HG02623 (cell line): Measurements from ENCODE around the gene SPRN.
"Not testable (repeated sequence)": the region's sequence is repeated elsewhere in the genome, so short reads cannot be mapped to it uniquely, and the experiment has no call there.

Experiments
- ATAC-seq: cut with Tn5 transposase; IDR thresholded peaks from one replicate; pipeline ENCODE4 v1.9.1; 2021; ENCODE audit warnings: moderate library complexity; ENCODE audit not compliant: unreplicated experiment

The SPRN gene

GRCh38 chr10:133440633-133441285, 16.3 kb upstream of the SPRN start:
- ATAC-seq: no peak

DNA sequence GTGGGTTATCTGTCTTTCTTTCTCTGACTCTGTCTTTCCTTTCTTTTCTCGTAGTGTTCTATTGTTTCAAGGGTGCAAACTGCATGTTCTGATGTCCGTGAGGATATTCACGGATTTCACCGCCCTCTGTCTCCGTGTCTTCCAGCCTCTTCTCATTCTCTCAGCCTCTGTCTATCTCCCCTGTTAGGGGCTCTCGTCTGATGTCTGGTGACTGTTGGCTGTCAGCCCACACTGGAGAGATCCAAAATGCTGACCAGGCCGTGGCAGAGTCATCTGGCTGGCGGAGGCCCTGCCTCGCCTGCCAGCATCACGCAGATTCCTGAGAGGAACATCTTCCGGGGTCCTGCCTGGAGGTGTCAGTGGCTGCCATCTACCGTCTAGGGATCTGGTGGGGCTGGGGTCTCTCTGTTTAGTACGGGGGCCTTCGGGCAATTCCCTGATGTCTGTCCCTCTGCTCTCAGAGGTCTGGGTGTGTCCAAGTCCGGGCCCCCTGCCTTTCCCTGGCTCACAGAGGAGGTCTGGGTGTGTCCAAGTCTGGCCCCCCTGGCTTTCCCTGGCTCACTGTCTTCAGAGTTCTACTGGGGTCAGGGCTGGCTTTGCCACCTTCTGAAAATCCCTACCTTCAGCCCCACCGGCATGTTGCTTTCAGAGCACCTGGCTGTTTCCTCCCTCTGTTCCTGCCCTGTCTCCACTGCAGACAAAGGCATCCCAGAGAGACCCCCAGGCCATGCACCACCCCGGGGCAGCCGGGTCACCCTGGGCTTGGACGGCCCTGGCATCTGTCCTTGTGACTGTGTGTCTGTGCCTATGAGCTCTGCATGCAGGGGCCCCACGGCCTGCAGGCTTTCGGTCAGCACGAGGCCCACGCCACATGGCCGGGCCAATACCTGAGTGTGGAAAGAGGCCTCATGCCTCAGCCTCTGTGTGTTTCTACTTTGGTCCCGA, 15.4 kb upstream of the SPRN start:
- no peak for ATAC-seq

DNA sequence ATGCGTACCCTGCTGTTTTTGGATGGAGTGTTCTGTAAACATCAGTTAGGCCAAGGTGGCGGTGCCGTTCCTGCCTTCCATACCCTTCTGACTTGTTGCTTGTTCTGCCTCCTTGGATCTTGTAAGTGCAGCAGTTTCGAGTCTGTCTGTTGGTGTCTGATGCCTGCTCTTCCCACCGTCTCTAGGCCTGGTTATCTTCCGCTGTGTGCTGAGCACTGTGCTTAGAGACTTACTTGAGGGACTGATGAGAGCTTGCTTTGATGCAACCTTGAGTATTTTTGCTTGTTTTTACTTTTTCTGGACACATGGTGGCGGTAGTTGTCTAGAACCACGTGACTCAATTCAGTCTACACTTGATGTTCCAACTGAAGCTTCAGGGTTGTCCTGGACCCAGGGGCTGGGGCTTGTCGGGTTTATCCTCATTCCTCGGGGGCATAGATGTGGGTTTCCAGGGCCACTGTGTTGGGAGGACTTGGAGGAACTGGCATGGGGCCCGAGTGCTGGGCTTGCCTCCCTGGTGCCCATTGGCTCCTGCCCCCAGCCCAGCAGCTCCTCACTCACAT, 14.4 kb upstream of the SPRN start:
- ATAC-seq: no peak

- not testable (repeated sequence) for ATAC-seq
Observed at GRCh38 chr10:133432789-133433188, 8.4 kb upstream of the SPRN start.

GRCh38 chr10:133431888-133432613, 7.6 kb upstream of the SPRN start:
- ATAC-seq: not testable (repeated sequence)

GRCh38 chr10:133429571-133429970, 5.1 kb upstream of the SPRN start:
- not testable (repeated sequence) for ATAC-seq

DNA sequence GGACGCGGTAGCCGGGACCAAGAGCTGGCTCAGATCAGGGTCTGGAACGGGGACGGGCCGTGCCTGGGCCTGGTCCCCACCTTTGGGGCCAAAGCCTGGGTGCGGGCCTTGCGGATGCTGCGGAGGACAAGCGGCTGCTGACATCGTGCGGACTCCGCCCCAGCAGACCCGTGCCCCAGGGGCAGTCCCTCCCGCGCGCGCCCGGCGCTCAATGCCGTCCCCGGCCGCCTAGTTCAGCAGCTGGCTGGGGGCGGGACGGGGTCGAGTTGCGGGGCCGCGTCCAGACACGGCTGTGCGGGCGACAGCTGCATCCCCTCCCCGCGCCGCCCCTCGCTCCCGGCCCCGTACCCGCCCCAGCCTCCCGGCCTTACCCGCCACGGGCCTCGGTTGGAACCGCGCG, 323 bp downstream of the SPRN start:
- ATAC-seq: not testable (repeated sequence)

DNA sequence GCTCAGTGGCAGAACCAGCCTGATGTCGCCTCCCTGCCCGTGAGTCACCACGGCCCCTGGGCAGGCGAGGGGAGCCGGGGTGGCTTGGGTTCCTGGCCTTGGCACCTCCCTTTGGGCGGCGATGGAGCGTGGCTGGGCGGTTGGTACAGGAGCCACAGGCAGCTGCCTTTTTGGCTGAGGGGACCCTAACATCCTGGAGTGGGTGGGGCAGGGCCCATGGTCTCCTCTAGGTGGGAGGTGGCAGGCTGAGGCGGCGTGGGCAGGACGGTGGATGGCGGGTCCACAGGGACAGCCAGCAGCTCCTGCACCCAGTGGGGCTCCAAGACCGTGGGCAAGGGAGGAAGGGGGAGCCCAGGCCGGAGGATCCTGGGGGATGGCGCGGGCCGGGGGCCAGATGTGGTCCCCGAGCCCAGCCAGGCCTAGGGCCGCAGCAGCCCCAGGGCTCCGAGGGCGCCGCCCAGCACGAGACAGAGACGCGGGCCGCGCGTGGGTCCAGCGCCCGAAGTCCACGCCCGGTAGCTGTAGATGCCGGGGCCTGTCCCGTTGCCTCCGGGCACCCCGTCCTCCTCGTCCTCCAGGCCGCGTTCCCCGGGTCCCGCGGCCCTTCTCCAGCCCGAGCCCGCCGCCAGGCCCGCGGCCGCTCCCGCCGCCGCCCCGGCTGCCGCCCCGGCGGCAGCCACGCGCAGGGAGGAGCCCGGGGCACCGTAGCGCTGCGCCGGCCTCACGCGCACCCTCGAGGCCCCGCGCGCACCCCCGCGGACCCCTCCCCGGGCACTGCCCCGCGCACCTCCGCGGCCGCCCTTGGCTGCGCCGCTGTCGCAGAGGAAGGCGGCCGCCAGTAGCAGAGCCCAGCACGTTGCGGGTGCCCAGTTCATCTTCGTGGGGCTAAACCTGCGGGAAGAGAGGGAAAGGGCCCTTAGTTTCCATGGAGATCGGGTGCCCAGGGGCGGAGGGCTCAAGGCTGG, 1.3 kb downstream of the SPRN start:
- no peak for ATAC-seq

DNA sequence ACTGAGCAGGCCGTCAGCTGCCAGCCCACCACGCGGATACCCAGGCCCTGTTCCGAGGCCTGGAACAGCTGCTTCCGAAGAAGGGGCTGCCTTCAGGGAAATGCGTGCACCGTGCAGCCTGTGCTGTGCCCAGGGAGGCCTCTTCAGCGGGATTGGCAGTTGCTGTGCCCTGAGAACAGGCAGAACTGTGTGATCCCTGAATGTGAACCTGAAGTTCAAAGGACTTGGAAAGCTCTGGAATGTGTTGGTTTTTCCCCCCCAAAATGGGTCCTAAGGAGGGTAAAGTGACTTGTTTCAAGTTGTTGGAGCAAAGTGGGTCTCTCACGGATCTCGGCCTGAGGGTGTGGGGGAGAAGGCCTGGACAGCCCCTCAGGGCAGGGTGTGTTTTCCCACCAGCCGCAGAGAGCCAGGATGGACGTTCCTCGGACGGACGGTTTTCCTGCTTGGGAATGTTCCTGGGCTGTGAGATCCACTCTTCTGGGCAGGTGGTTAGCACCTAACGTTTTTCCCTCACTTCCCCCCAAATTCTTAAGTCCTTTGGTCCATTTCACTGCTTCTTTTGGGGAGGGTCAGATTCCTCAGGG, 2.1 kb downstream of the SPRN start:
- no peak for ATAC-seq

DNA sequence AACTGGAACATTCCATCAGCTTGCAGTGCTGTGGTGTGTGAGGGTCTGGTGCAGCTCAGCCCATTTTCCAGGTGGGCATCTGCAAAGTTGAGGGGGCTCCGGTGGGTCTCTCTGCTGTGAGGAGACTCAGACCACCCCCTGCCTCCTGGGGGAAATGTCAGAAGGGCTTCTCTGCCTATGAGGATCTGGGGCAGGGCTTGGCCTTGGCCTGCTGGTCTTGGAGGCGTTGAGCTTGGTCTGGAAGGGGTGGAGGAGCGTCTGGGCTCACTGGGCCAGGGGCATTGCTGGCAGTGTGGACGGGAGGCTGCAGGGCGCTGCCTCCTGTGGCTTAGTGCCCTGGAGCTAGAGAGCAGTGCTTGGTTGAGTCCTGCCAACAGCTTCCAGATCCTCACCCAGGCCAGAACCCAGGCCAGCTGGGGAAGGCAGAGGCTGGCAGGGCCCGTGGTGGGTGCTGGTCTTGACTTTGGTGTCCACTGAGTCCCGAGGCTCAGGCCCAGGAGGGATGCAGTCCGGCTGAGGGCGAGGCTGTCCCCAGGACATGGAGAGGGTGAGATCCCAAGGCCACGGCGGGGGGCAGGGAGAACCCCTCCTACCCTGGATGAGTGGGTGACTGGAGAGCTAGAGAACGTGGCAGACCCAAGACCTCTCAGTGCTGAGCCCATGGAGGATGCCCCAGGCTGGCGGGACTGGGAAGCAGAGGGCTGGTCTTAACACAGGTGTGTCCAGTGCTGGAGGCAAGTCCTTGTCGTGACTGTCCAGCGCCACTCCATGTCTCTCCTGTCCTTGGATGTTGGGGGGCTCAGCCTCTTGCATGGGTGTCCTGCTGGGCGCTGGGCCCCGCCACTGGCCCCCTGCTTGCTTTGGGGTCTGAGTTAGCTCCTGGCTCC, 2.8 kb downstream of the SPRN start:
- no peak for ATAC-seq

- no peak for ATAC-seq
Observed at GRCh38 chr10:133420579-133420978, 3.8 kb downstream of the SPRN start.

DNA sequence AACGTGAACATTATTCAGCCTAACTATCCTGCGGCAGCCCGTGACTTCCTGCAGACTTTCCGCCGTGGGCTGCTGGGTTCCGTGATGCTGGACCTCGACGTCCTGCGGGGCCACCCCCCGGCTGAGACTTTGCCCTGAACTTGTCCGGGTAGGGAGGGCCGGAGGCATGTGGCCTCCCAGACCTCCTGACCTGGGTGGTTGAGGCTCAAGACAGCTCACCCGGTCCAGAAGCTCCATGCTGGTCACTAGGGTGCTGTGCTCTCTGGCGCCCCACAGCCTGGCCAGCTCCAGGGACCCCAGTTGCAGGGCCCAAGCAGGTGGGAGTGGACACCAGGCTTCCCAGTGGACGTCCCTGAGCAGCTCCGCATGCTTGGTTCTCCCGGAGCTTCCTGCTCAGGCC, 4.4 kb downstream of the SPRN start:
- no peak for ATAC-seq

DNA sequence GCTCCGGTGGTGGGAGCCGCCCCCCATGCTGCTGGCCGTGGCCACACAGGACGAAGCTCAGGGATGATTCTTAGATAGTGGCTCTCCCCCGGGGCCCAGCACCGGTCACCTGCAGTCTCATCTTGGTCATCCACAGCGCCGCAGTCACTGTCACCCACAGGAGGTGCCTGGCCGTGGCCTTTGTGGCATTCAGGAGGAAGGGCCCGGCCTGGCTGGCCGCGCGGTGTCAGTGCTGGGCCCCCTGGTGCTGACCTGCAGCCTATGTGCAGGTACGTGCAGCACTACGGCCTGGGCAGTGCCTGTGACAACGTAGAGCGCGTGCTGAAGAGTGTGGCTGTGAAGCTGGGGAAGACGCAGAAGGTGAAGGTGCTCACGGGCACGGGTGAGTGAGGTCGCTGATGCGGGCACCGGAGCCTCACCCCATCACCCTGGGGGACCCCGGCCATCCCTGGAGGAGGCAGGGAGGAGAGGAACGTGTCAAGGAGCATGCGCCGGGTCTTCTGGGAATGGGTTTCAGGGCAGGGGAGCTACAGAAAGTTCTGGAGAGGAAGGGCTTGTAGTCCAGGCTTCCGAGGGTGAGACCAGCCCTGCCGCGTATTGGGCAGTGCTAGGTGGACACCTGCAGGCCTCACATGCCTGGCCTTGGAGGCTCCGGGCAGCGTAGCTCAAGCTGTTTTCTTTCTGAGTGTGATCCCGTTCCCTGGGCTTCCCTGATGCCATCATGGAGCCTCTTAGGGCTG, 5.0 kb downstream of the SPRN start:
- no peak for ATAC-seq

- ATAC-seq: no peak
Observed at GRCh38 chr10:133418289-133418993, 6.0 kb downstream of the SPRN start.

GRCh38 chr10:133415752-133416151, 8.7 kb downstream of the SPRN start:
- ATAC-seq: no peak

- not testable (repeated sequence) for ATAC-seq
Observed at GRCh38 chr10:133414401-133414800, 10.0 kb downstream of the SPRN start.

DNA sequence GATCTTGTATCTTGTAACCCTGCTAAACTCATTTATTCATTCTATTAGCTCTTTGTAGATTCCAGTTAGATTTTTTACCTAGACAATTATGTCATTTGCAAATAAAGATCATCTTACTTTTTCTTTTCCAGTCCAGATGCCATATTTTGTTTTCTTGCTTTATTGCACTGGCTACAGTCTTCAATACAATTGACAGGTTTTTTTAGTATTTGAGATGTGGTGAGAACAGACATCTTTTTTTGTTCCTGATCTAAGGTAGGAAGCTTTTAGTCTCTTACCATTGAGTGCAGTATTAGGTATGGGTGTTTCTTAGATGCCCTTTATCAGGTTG, 12.1 kb downstream of the SPRN start:
- no peak for ATAC-seq
